ENCODE measurements around the gene LDLRAP1. TPM values are rescaled to one million over a fixed set of nuclear protein-coding genes. Genes with fewer than 3 reads are reported as not detected.
A peak's percentile ranks its signal among the peaks of the same experiment; 100 is the strongest.

The LDLRAP1 gene
- total RNA-seq, 1 experiment from 2014 or later: 8.4 TPM

- DNase-seq (ENCODE audit: low read depth): no peak
- in situ Hi-C loops (cut with HindIII; ENCODE audit: low pct_unique_long_range_greater_than_20kb, low sequenced_read_pairs): no loop called here
Measured at GRCh38 chr1:25537153-25537831, 6.1 kb upstream of the LDLRAP1 start.

- no peak for DNase-seq (ENCODE audit: low read depth)
- in situ Hi-C loops (cut with HindIII; ENCODE audit: low pct_unique_long_range_greater_than_20kb, low sequenced_read_pairs): no loop called here
Measured at GRCh38 chr1:25538191-25538767, 5.1 kb upstream of the LDLRAP1 start.

- in situ Hi-C loops (cut with HindIII; ENCODE audit: low pct_unique_long_range_greater_than_20kb, low sequenced_read_pairs): no loop called here
- DNase-seq (ENCODE audit: low read depth): no peak
Measured at GRCh38 chr1:25540750-25541342, 2.6 kb upstream of the LDLRAP1 start.

- DNase-seq (ENCODE audit: low read depth): no peak
- in situ Hi-C loops (cut with HindIII; ENCODE audit: low pct_unique_long_range_greater_than_20kb, low sequenced_read_pairs): no loop called here
Measured at GRCh38 chr1:25541425-25541824, 2.0 kb upstream of the LDLRAP1 start.

- DNase-seq (ENCODE audit: low read depth): no peak
- in situ Hi-C loops (cut with HindIII; ENCODE audit: low pct_unique_long_range_greater_than_20kb, low sequenced_read_pairs): no loop called here
Measured at GRCh38 chr1:25541889-25542658, 1.3 kb upstream of the LDLRAP1 start.

GRCh38 chr1:25543005-25543424 lies 391 bp upstream of the LDLRAP1 start:
- DNase-seq (ENCODE audit: low read depth): no peak
- in situ Hi-C loops (cut with HindIII; ENCODE audit: low pct_unique_long_range_greater_than_20kb, low sequenced_read_pairs): no loop called here

- in situ Hi-C loops (cut with HindIII; ENCODE audit: low pct_unique_long_range_greater_than_20kb, low sequenced_read_pairs): no loop called here
- DNase-seq (ENCODE audit: low read depth): no peak
Measured at GRCh38 chr1:25544243-25544764, 898 bp downstream of the LDLRAP1 start.

- DNase-seq (ENCODE audit: low read depth): peak; percentile 28
- in situ Hi-C loops (cut with HindIII; ENCODE audit: low pct_unique_long_range_greater_than_20kb, low sequenced_read_pairs): no loop called here
Measured at GRCh38 chr1:25544819-25545218, 1.4 kb downstream of the LDLRAP1 start.

GRCh38 chr1:25545767-25546166 lies 2.4 kb downstream of the LDLRAP1 start:
- in situ Hi-C loops (cut with HindIII; ENCODE audit: low pct_unique_long_range_greater_than_20kb, low sequenced_read_pairs): no loop called here
- DNase-seq (ENCODE audit: low read depth): no peak

GRCh38 chr1:25546193-25546592 lies 2.8 kb downstream of the LDLRAP1 start:
- in situ Hi-C loops (cut with HindIII; ENCODE audit: low pct_unique_long_range_greater_than_20kb, low sequenced_read_pairs): no loop called here
- no peak for DNase-seq (ENCODE audit: low read depth)

- DNase-seq (ENCODE audit: low read depth): peak; percentile 31
- in situ Hi-C loops (cut with HindIII; ENCODE audit: low pct_unique_long_range_greater_than_20kb, low sequenced_read_pairs): no loop called here
Measured at GRCh38 chr1:25548601-25549000, 5.2 kb downstream of the LDLRAP1 start.

GRCh38 chr1:25549273-25550154 lies 6.1 kb downstream of the LDLRAP1 start:
- in situ Hi-C loops (cut with HindIII; ENCODE audit: low pct_unique_long_range_greater_than_20kb, low sequenced_read_pairs): no loop called here
- DNase-seq (ENCODE audit: low read depth): peak; percentile 92

GRCh38 chr1:25550155-25550506 lies 6.7 kb downstream of the LDLRAP1 start:
- no peak for DNase-seq (ENCODE audit: low read depth)
- in situ Hi-C loops (cut with HindIII; ENCODE audit: low pct_unique_long_range_greater_than_20kb, low sequenced_read_pairs): no loop called here

- in situ Hi-C loops (cut with HindIII; ENCODE audit: low pct_unique_long_range_greater_than_20kb, low sequenced_read_pairs): no loop called here
- DNase-seq (ENCODE audit: low read depth): peak; percentile 14
Measured at GRCh38 chr1:25550683-25551310, 7.4 kb downstream of the LDLRAP1 start.

- DNase-seq (ENCODE audit: low read depth): no peak
- in situ Hi-C loops (cut with HindIII; ENCODE audit: low pct_unique_long_range_greater_than_20kb, low sequenced_read_pairs): no loop called here
Measured at GRCh38 chr1:25553749-25554429, 10.5 kb downstream of the LDLRAP1 start.

- in situ Hi-C loops (cut with HindIII; ENCODE audit: low pct_unique_long_range_greater_than_20kb, low sequenced_read_pairs): no loop called here
- DNase-seq (ENCODE audit: low read depth): no peak
Measured at GRCh38 chr1:25554430-25554780, 11.0 kb downstream of the LDLRAP1 start.
